MCF 10A (cell line): Measurements from ENCODE around the gene GHSR. TPM values are rescaled to one million over a fixed set of nuclear protein-coding genes. Genes with fewer than 3 reads are reported as not detected.

ENCODE experiments used
- BruUV-seq: library from RNA; stranded (reverse); fragments of 400-500 nt; replicated peaks from 2 replicates; lab custom pipeline; 2021; lab: Mats Ljungman, UMichigan
- CTCF ChIA-PET: fragments of 300-600 bp; sonication (Branson Sonifier 250); formaldehyde crosslinking; extraction: SDS; loops from one replicate; lab custom pipeline; 2021; ENCODE audit warnings: antibody characterized with exemption, inconsistent platforms; lab: Yijun Ruan, JAX
- POLR2A ChIA-PET: fragments of 300-600, 350-650 bp; sonication (Branson Sonifier 250); formaldehyde crosslinking; extraction: SDS; loops from one replicate; lab custom pipeline; 2020; ENCODE audit warnings: antibody characterized with exemption, inconsistent platforms; lab: Yijun Ruan, JAX
- DNase-seq: peaks from one replicate; pipeline ENCODE4 v3.0.0-alpha.2; 2018; ENCODE audit not compliant: unreplicated experiment
- H3K27ac Mint-ChIP-seq: one replicate; pipeline ENCODE4 v1.8.0; 2022; ENCODE audit warnings: mild to moderate bottlenecking, low read depth, mixed read lengths; ENCODE audit not compliant: unreplicated experiment
- H3K27me3 Mint-ChIP-seq: one replicate; pipeline ENCODE4 v1.8.0; 2022; ENCODE audit warnings: mixed read lengths; ENCODE audit not compliant: insufficient read depth, unreplicated experiment
- H3K36me3 Mint-ChIP-seq: one replicate; pipeline ENCODE4 v1.8.0; 2022; ENCODE audit warnings: mild to moderate bottlenecking, moderate library complexity, mixed read lengths; ENCODE audit not compliant: insufficient read depth, unreplicated experiment
- H3K4me1 Mint-ChIP-seq: one replicate; pipeline ENCODE4 v1.8.0; 2022; ENCODE audit warnings: mixed read lengths; ENCODE audit not compliant: insufficient read depth, unreplicated experiment
- H3K4me3 Mint-ChIP-seq: one replicate; pipeline ENCODE4 v1.8.0; 2022; ENCODE audit warnings: mild to moderate bottlenecking, moderate library complexity, mixed read lengths; ENCODE audit not compliant: unreplicated experiment
- H3K9me3 Mint-ChIP-seq: one replicate; pipeline ENCODE4 v1.8.0; 2022; ENCODE audit warnings: mixed read lengths; ENCODE audit not compliant: unreplicated experiment
- intact Hi-C: fragments of 100-400 bp; cut with micrococcal nuclease; formaldehyde crosslinking; loops from 2 replicates; pipeline ENCODE4 v1.14.1; 2022
- total RNA-seq: library from RNA; stranded (reverse); gene quantifications from 2 replicates; pipeline ENCODE4 v1.2.3, GENCODE V29; 2022
- TF ChIP-seq, protein P1 (sequence below): fragments of 200-600 bp; IDR thresholded peaks from one replicate; pipeline ENCODE4 v1.8.0; 2022; ENCODE audit warnings: antibody characterized with exemption, mild to moderate bottlenecking; ENCODE audit not compliant: unreplicated experiment

The GHSR gene
- total RNA-seq, 1 experiment from 2014 or later = not detected

DNA sequence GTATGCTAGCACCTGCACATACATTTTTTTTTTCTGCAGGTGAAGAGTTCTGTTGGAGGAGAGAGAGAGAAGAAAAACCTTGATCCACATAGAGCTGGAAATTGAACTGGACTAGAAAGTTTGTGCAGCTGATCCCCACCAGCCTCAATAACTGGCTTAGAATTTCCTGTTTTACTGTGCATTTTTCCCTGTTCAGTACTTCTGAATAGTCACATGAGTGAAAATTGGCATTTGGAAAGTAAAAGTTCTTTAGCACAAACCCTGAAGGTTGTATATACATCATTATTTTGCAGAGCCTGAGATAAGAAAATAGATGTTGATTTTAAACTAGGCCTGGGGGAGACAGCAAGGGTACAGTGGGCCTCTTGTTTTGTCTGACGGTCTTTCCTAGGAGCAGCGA, 42.3 kb downstream of the GHSR start:
- Mint-ChIP-seq H3K27me3 (no peaks in the 10 kb centered on the region), H3K36me3 (peaks cover 23% of the 10 kb centered on the region), H3K9me3 (no peaks in the 10 kb centered on the region), H3K4me3 (no peak overlapping the region), H3K27ac (no peak overlapping the region), H3K4me1 (no peaks in the 10 kb centered on the region)
- TF ChIP-seq, protein P1, sequence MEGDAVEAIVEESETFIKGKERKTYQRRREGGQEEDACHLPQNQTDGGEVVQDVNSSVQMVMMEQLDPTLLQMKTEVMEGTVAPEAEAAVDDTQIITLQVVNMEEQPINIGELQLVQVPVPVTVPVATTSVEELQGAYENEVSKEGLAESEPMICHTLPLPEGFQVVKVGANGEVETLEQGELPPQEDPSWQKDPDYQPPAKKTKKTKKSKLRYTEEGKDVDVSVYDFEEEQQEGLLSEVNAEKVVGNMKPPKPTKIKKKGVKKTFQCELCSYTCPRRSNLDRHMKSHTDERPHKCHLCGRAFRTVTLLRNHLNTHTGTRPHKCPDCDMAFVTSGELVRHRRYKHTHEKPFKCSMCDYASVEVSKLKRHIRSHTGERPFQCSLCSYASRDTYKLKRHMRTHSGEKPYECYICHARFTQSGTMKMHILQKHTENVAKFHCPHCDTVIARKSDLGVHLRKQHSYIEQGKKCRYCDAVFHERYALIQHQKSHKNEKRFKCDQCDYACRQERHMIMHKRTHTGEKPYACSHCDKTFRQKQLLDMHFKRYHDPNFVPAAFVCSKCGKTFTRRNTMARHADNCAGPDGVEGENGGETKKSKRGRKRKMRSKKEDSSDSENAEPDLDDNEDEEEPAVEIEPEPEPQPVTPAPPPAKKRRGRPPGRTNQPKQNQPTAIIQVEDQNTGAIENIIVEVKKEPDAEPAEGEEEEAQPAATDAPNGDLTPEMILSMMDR = no peak
- intact Hi-C loops = no loop called here
- ChIA-PET CTCF (no interaction called here), POLR2A (no interaction called here)
- no TSS peak for BruUV-seq
- no peak for DNase-seq

DNA sequence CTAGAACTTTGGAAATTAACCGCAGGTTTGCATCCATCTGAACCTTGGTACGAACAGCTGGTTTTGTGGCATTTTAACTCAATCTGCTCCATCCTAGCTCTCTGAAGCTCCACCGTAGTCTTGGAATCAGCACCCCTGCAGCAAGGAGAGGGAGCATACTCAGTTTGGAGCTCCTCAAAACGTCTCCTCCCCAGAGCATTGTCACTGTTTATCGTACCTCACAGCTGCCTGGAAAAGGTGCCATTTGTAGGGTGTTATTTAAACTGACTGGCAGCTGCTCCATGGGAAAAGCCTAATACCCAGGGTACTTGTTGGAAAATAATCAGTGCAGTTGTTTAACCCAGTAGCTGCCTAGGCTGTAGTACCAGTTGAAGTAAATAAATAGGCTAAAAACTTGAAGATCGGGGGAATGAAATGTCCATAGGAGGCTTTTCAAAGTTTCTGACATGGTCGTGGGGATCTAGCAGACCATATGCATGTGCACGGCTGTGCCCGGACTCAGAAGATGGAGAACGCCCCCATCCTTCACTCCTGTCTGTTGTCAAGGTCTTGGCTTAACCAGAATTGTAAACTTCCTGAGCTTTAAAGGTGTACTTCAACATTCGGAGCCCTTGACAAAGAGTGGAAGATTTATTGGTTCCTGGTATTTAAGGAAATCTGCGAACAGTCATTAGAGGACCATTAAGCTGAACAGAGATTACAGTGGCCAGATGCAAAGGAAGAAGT, 43.9 kb downstream of the GHSR start:
- Mint-ChIP-seq H3K27ac (no peak overlapping the region), H3K4me3 (no peak overlapping the region), H3K27me3 (no peaks in the 10 kb centered on the region), H3K9me3 (no peaks in the 10 kb centered on the region), H3K4me1 (no peaks in the 10 kb centered on the region), H3K36me3 (peaks cover 34% of the 10 kb centered on the region)
- BruUV-seq = no TSS peak
- CTCF ChIA-PET = interaction anchor here (0.6 kb wide), 1 partner anchor 73 kb away, joined by 3 read pairs; no protein-coding TSS in a partner anchor
- DNase-seq = no peak
- intact Hi-C loops = no loop called here
- TF ChIP-seq, protein P1 = no peak
- POLR2A ChIA-PET = no interaction called here

DNA sequence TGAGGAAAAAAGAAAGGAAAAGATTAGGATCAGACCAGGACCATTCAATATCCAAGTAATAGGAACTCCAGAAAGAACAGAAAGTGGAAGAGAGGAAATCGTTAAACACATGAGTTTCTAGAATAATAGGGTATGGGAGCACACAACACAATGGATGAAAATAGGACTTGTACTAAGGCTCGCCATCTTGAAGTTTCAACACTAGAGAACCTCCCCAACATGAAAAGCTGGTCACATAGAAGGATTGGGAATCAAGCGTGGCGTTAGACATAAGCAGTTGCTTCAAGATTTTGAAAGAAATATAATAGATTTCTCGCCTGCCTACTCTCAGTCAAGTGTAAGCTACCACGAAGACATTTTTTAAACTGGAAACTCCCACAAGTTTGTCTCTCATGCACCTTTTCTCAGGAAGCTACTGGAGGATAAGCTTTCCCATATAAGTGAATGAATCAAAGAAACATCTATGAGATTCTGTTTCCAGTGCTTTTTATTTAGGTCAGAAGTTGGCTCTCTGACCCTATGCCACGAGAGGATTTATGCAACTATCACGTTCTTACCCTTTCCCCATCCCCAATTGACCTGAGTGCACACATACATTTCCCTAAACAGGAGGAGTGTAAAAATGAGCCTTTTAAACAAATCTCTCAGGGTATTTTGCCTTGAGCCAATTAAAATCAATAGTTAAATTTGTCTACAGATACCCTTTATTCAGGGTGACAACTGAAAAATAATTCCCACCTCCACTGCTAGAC, 45.2 kb downstream of the GHSR start:
- POLR2A ChIA-PET = interaction anchor here (0.6 to 1.2 kb wide), 3 partner anchors 22 to 39 kb away, joined by 3 read pairs; no protein-coding TSS in a partner anchor
- intact Hi-C loops = no loop called here
- no peak for DNase-seq
- TF ChIP-seq, protein P1 = no peak
- peaks cover 40% of the 10 kb centered on the region for H3K36me3 Mint-ChIP-seq
- BruUV-seq = no TSS peak
- no peak overlapping the region for H3K4me3 Mint-ChIP-seq
- CTCF ChIA-PET = interaction anchor here (0.9 kb wide), 1 partner anchor 219 kb away, joined by 3 read pairs; no protein-coding TSS in a partner anchor
- no peaks in the 10 kb centered on the region for H3K27me3 Mint-ChIP-seq
- H3K27ac Mint-ChIP-seq = no peak overlapping the region
- no peaks in the 10 kb centered on the region for H3K4me1 Mint-ChIP-seq
- no peaks in the 10 kb centered on the region for H3K9me3 Mint-ChIP-seq

DNA sequence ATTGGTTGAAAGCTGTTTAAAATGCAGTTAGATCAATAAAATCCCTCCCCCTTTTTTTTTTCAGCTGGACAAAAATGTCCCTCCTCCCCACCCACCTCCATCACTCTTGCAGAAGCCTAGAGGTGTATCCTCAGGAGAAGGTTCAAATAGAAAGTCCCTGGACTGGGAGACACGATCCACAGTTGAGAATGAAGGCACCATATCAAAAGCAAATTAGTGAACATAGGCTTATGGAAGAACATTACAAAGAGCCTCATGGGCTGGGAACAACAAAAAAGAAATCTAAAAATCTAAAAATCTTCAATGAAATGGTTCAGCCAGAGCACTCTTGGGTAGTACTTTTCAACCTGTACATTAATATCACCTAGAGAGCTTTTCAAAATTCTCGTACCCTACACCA, 46.2 kb downstream of the GHSR start:
- Mint-ChIP-seq H3K9me3 (no peaks in the 10 kb centered on the region), H3K4me1 (no peaks in the 10 kb centered on the region), H3K4me3 (no peak overlapping the region), H3K36me3 (peaks cover 40% of the 10 kb centered on the region), H3K27ac (no peak overlapping the region), H3K27me3 (no peaks in the 10 kb centered on the region)
- intact Hi-C loops = no loop called here
- CTCF ChIA-PET = interaction anchor here (0.6 to 0.9 kb wide), 2 partner anchors 220 to 567 kb away, joined by 3 to 4 read pairs; no protein-coding TSS in a partner anchor
- no TSS peak for BruUV-seq
- POLR2A ChIA-PET = interaction anchor here (0.6 to 1.2 kb wide), 4 partner anchors 23 to 1397 kb away, joined by 3 read pairs; no protein-coding TSS in a partner anchor
- TF ChIP-seq, protein P1 = no peak
- DNase-seq = no peak
